ENCODE results near the gene STRN3.
"Not testable (repeated sequence)": the region's sequence is repeated elsewhere in the genome, so short reads cannot be mapped to it uniquely, and the experiment has no call there.

Gene STRN3

GRCh38 chr14:31026077-31026449 is at the start of gene STRN3:
Gene STRN3 (minus strand): TSS chr14:31026379. CDS start chr14:31026185, 194 bp downstream.
- Mint-ChIP-seq H3K4me3 (peak within 1 kb of the TSS; percentile 86), H3K27ac (peak within 1 kb of the TSS; percentile 97), H3K27me3 (no peaks in the 10 kb centered on the region), H3K9me3 (no peaks in the 10 kb centered on the region), H3K36me3 (ENCODE audit: low read depth) (peaks cover 40% of the 10 kb centered on the region), H3K4me1 (ENCODE audit: low read depth) (peaks cover 61% of the 10 kb centered on the region)
- DNase-seq, result no peak

- Mint-ChIP-seq H3K36me3 (ENCODE audit: low read depth) (peaks cover 38% of the 10 kb centered on the region), H3K4me1 (ENCODE audit: low read depth) (no peaks in the 10 kb centered on the region), H3K9me3 (peaks cover 4% of the 10 kb centered on the region), H3K27me3 (no peaks in the 10 kb centered on the region), H3K4me3 (no peak overlapping the region), H3K27ac (no peak overlapping the region)
- no peak for DNase-seq
Observed at GRCh38 chr14:31075144-31075543, 49.0 kb upstream of the STRN3 start.

GRCh38 chr14:31071151-31071550 is 45.0 kb upstream of the STRN3 start:
- Mint-ChIP-seq H3K27ac (no peak overlapping the region), H3K36me3 (ENCODE audit: low read depth) (peaks cover 54% of the 10 kb centered on the region)
- DNase-seq, result no peak

GRCh38 chr14:31070431-31070830 is 44.3 kb upstream of the STRN3 start:
- Mint-ChIP-seq H3K36me3 (ENCODE audit: low read depth) (peaks cover 51% of the 10 kb centered on the region), H3K9me3 (peaks cover 4% of the 10 kb centered on the region), H3K4me3 (no peak overlapping the region), H3K4me1 (ENCODE audit: low read depth) (peaks cover 3% of the 10 kb centered on the region), H3K27me3 (no peaks in the 10 kb centered on the region), H3K27ac (no peak overlapping the region)
- no peak for DNase-seq

More at GRCh38 chr14:31071151-31071550, 45.0 kb upstream of the STRN3 start:
- peaks cover 4% of the 10 kb centered on the region for H3K9me3 Mint-ChIP-seq
- H3K27me3 Mint-ChIP-seq, result no peaks in the 10 kb centered on the region
- H3K4me1 Mint-ChIP-seq (ENCODE audit: low read depth), result peaks cover 3% of the 10 kb centered on the region
- no peak overlapping the region for H3K4me3 Mint-ChIP-seq

GRCh38 chr14:31069343-31069742 is 43.2 kb upstream of the STRN3 start:
- no peaks in the 10 kb centered on the region for H3K27me3 Mint-ChIP-seq
- no peaks in the 10 kb centered on the region for H3K9me3 Mint-ChIP-seq
- H3K36me3 Mint-ChIP-seq (ENCODE audit: low read depth), result peaks cover 43% of the 10 kb centered on the region
- no peak for DNase-seq
- H3K4me3 Mint-ChIP-seq, result no peak overlapping the region
- H3K4me1 Mint-ChIP-seq (ENCODE audit: low read depth), result peaks cover 3% of the 10 kb centered on the region
- H3K27ac Mint-ChIP-seq, result no peak overlapping the region

- Mint-ChIP-seq H3K4me1 (ENCODE audit: low read depth) (peaks cover 3% of the 10 kb centered on the region), H3K27me3 (no peaks in the 10 kb centered on the region), H3K4me3 (no peak overlapping the region), H3K9me3 (no peaks in the 10 kb centered on the region), H3K27ac (peak overlapping the region; percentile 29), H3K36me3 (ENCODE audit: low read depth) (peaks cover 41% of the 10 kb centered on the region)
- no peak for DNase-seq
Observed at GRCh38 chr14:31068235-31068634, 42.1 kb upstream of the STRN3 start.

- not testable (repeated sequence) for H3K4me3 Mint-ChIP-seq; H3K4me1 Mint-ChIP-seq (ENCODE audit: low read depth); DNase-seq
Observed at GRCh38 chr14:31062908-31063307, 36.7 kb upstream of the STRN3 start.

GRCh38 chr14:31060253-31060875 is 34.2 kb upstream of the STRN3 start:
- no peaks in the 10 kb centered on the region for H3K9me3 Mint-ChIP-seq
- no peak for DNase-seq
- H3K4me3 Mint-ChIP-seq, result no peak overlapping the region
- H3K36me3 Mint-ChIP-seq (ENCODE audit: low read depth), result no peaks in the 10 kb centered on the region
- H3K27me3 Mint-ChIP-seq, result no peaks in the 10 kb centered on the region
- peaks cover 9% of the 10 kb centered on the region for H3K4me1 Mint-ChIP-seq (ENCODE audit: low read depth)
- H3K27ac Mint-ChIP-seq, result no peak overlapping the region

More at GRCh38 chr14:31062908-31063307, 36.7 kb upstream of the STRN3 start:
- H3K27ac Mint-ChIP-seq; H3K9me3 Mint-ChIP-seq; H3K36me3 Mint-ChIP-seq (ENCODE audit: low read depth); H3K27me3 Mint-ChIP-seq: not testable (repeated sequence)

GRCh38 chr14:31059152-31059924 is 33.2 kb upstream of the STRN3 start:
- Mint-ChIP-seq H3K9me3 (no peaks in the 10 kb centered on the region), H3K36me3 (ENCODE audit: low read depth) (no peaks in the 10 kb centered on the region), H3K4me1 (ENCODE audit: low read depth) (peaks cover 9% of the 10 kb centered on the region), H3K27ac (no peak overlapping the region), H3K4me3 (no peak overlapping the region), H3K27me3 (no peaks in the 10 kb centered on the region)
- DNase-seq, result no peak

- Mint-ChIP-seq H3K4me3 (no peak overlapping the region), H3K27ac (no peak overlapping the region), H3K27me3 (no peaks in the 10 kb centered on the region), H3K9me3 (no peaks in the 10 kb centered on the region), H3K4me1 (ENCODE audit: low read depth) (peaks cover 9% of the 10 kb centered on the region), H3K36me3 (ENCODE audit: low read depth) (peaks cover 2% of the 10 kb centered on the region)
- no peak for DNase-seq
Observed at GRCh38 chr14:31057701-31058364, 31.7 kb upstream of the STRN3 start.

GRCh38 chr14:31057035-31057434 is 30.9 kb upstream of the STRN3 start:
- H3K4me3 Mint-ChIP-seq, result no peak overlapping the region
- H3K36me3 Mint-ChIP-seq (ENCODE audit: low read depth), result peaks cover 2% of the 10 kb centered on the region
- no peak overlapping the region for H3K27ac Mint-ChIP-seq
- no peaks in the 10 kb centered on the region for H3K27me3 Mint-ChIP-seq
- no peak for DNase-seq
- no peaks in the 10 kb centered on the region for H3K9me3 Mint-ChIP-seq
- peaks cover 9% of the 10 kb centered on the region for H3K4me1 Mint-ChIP-seq (ENCODE audit: low read depth)

- not testable (repeated sequence) for H3K9me3 Mint-ChIP-seq; H3K27ac Mint-ChIP-seq; H3K4me1 Mint-ChIP-seq (ENCODE audit: low read depth); DNase-seq; H3K4me3 Mint-ChIP-seq; H3K36me3 Mint-ChIP-seq (ENCODE audit: low read depth); H3K27me3 Mint-ChIP-seq
Observed at GRCh38 chr14:31052905-31053586, 26.9 kb upstream of the STRN3 start.

GRCh38 chr14:31051511-31051910 is 25.3 kb upstream of the STRN3 start:
- H3K27me3 Mint-ChIP-seq, result no peaks in the 10 kb centered on the region
- H3K9me3 Mint-ChIP-seq, result no peaks in the 10 kb centered on the region
- DNase-seq, result no peak
- H3K4me1 Mint-ChIP-seq (ENCODE audit: low read depth), result peaks cover 5% of the 10 kb centered on the region
- H3K27ac Mint-ChIP-seq, result no peak overlapping the region
- H3K36me3 Mint-ChIP-seq (ENCODE audit: low read depth), result peaks cover 7% of the 10 kb centered on the region
- no peak overlapping the region for H3K4me3 Mint-ChIP-seq

- Mint-ChIP-seq H3K4me3 (no peak overlapping the region), H3K27me3 (no peaks in the 10 kb centered on the region), H3K27ac (no peak overlapping the region), H3K36me3 (ENCODE audit: low read depth) (peaks cover 7% of the 10 kb centered on the region), H3K9me3 (no peaks in the 10 kb centered on the region), H3K4me1 (ENCODE audit: low read depth) (peaks cover 7% of the 10 kb centered on the region)
- DNase-seq, result no peak
Observed at GRCh38 chr14:31051023-31051422, 24.8 kb upstream of the STRN3 start.

All from activated T-cell treated with anti-CD3 and anti-CD28 coated beads, Interleukin-2, amount 50 U/mL, for 24 hours (primary cell).